ENCODE data around the gene PAK1IP1. TPM values are rescaled to one million over a fixed set of nuclear protein-coding genes. Genes with fewer than 3 reads are reported as not detected.

Gene PAK1IP1
- 18.6 to 23.6 TPM (median 20.6 TPM) in 5 replicates for total RNA-seq (2022; extraction: Qiagen RNA extraction; ENCODE audit: low read depth)

DNA sequence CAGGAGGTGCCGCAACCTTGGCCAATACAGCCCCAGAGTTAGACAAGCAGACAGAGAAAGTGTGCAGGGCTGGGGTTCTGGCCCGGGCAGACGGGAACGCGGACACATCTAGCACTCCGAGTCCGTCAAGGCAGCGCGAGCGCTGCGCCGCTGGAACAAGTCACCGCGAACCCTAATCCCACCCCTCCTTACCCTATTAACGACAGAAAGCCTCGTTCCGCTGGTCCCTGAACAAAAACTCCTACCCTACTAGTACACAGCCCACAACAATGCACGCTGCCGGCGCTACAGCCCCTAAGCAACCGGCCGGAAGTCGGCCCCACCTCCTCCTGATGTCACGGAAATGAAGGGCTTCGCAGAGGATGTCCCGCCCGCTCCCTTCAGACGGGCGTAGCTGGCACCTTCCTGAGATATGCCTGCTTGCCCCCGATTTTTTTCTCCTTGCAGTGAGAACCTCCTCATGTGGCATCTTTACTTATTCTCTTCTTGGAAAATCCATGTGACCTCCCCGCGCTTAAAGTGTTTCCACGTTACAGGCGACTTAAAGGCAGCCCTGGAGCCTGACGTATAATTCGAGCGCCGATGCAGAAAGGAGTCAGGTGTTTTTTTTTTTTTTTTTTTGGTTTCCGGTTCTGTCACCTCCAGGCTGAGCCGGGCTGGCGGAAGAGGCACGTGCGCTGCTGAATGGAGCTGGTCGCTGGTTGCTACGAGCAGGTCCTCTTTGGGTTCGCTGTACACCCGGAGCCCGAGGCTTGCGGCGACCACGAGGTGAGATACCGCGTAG, at the start of gene PAK1IP1, which contains the start of gene C6orf52:
TSS of gene PAK1IP1 (plus strand) at position 671 of the 784 bp plus-strand sequence. CDS start at position 685, 14 bp downstream.
TSS of gene C6orf52 (minus strand) at position 315 of the 784 bp plus-strand sequence. CDS start 7,066 bp downstream, outside the sequence.

DNA sequence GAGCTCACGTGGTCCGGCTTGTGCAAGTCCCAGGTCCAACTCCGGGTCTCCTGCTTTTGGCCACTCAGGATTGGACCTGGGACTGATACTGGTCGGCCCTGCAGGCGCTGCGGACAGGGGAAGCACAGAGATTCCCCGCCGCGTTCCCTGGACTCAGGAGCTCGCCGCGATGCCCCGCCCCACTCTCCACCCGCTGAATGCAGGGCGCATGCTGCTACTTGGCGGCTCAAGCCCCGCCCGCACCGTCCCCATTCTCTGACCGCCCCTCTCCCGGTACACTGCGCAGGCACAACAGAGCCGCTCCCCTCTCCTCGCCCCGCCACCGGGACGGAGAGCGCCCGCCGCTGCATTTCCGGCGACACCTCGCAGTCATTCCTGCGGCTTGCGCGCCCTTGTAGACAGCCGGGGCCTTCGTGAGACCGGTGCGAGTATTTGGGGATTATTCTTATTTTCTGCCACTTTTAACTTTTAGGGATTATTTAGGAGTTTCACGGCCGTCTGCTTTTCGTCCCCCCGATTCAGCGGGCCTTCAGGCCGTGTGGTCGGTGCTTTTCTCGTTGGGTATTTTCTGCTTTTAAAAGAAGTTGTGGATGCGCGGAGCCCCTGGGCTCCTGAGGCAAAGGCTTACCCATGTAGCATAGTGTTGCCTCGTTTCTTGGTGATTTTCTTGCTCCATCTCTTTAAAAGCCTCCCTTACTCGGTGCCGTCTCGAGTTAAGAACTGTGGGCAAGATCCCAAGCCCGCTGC, 28.2 kb downstream of the PAK1IP1 start, which contains the start of gene TMEM14C:
TSS of gene TMEM14C (plus strand) at position 251 of the 747 bp plus-strand sequence. CDS start 1,544 bp downstream, outside the sequence.

DNA sequence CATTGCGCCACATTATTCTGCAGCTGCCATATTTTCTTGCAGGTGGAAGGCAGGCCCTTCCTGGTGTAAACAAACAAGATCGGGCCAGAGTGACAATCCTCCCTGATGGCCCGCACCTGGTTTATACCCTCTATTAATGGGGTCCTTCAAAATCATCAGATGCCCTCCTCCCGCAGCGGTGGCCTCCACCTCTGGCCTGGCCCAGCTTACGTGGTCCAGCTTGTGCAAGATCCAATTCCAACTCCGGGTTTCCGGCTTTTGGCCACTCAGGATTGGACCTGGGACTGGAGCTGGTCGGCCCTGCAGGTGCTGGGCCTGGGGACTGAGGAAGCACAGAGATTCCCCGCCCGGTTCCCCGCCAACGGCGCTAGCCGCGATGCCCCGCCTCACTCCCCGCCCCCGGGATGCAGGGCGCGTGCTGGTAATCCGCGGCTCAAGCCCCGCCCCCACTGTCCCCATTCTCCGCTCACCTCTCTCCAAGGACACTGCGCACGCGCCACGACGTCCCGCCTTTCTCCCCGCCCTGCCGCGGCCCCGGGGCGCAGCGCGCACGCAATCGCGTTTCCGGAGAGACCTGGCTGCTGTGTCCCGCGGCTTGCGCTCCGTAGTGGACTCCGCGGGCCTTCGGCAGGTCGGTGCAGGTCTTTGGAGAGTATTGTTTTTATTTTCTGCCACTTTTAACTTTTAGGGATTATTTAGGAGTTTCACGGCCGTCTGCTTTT, 52.6 kb downstream of the PAK1IP1 start, which contains the start of gene TMEM14B:
TSS of gene TMEM14B (plus strand) at position 555 of the 722 bp plus-strand sequence. CDS start 1,441 bp downstream, outside the sequence.

Other genes starting within 250 kb of the PAK1IP1 start
- 5.6 to 7.5 TPM (median 6.1 TPM) in 5 replicates for gene GCNT2, start 173.6 kb upstream of the PAK1IP1 start, total RNA-seq (2022; extraction: Qiagen RNA extraction; ENCODE audit: low read depth)
- 1.4 to 2.7 TPM (median 2.0 TPM) in 5 replicates for gene C6orf52, start 356 bp upstream of the PAK1IP1 start, total RNA-seq (2022; extraction: Qiagen RNA extraction; ENCODE audit: low read depth)
- 133 to 153 TPM (median 144 TPM) in 5 replicates for gene TMEM14C, start 28.1 kb downstream of the PAK1IP1 start, total RNA-seq (2022; extraction: Qiagen RNA extraction; ENCODE audit: low read depth)
- gene TMEM14B, start 52.8 kb downstream of the PAK1IP1 start, total RNA-seq (2022; extraction: Qiagen RNA extraction; ENCODE audit: low read depth) = 114 to 143 TPM (median 136 TPM) in 5 replicates
- gene MAK, start 143.6 kb downstream of the PAK1IP1 start, total RNA-seq (2022; extraction: Qiagen RNA extraction; ENCODE audit: low read depth) = 0.09 to 0.20 TPM (median 0.13 TPM) in 5 replicates
- not detected in 5 replicates for gene GCM2, start 187.1 kb downstream of the PAK1IP1 start, total RNA-seq (2022; extraction: Qiagen RNA extraction; ENCODE audit: low read depth)
- 2.4 to 3.9 TPM (median 3.6 TPM) in 5 replicates for gene SYCP2L, start 192.1 kb downstream of the PAK1IP1 start, total RNA-seq (2022; extraction: Qiagen RNA extraction; ENCODE audit: low read depth)

Measured in A549 treated with ZK216348 at 1 μM for 4 hours (cell line).